Measurements from ENCODE around the gene PDHA1. TPM values are rescaled to one million over a fixed set of nuclear protein-coding genes. Genes with fewer than 3 reads are reported as not detected.

The PDHA1 gene
- polyA plus RNA-seq, 1 of the 3 experiments (the other 2 are of a cell fraction) = 121 TPM

GRCh38 chrX:19358521-19358920 is 14.8 kb downstream of the PDHA1 start:
- no peaks in the 10 kb centered on the region for H3K79me2 ChIP-seq (ENCODE audit: insufficient read depth)
- peaks cover 0 to 46% of the 10 kb centered on the region in 2 experiments for H3K36me3 ChIP-seq (replicated peaks in 1 of 2; ENCODE audit: control insufficient read depth in 1 of 2, insufficient read depth in 2 of 2, low read length in 1 of 2)
- 48% methylated on average over 7 of the region's 7 CpGs for WGBS (ENCODE audit: low lambda C conversion rate)
- no peaks in the 10 kb centered on the region for H3K4me1 ChIP-seq (ENCODE audit: control insufficient read depth in 1 of 2, insufficient read depth in 2 of 2, low read depth in 1 of 2, low read length in 1 of 2)
- no peak for DNase-seq
- no peak overlapping the region for H3K27ac ChIP-seq (ENCODE audit: low read depth in 2 of 2, low read length in 1 of 2)
- H3K9ac ChIP-seq = no peak overlapping the region
- ChIA-PET POLR2A (no interaction called here), CTCF (no interaction called here)
- H3K27me3 ChIP-seq (ENCODE audit: insufficient read depth) = no peaks in the 10 kb centered on the region; the same call in 1 of the 2 replicates
- H3K4me2 ChIP-seq = no peak overlapping the region
- TF ChIP-seq FOSL2 (IDR thresholded peaks at IDR 0.05; ENCODE audit: borderline replicate concordance, low read depth) = no peak
- TF ChIP-seq ZBTB33 (IDR thresholded peaks at IDR 0.05; ENCODE audit: borderline replicate concordance, low read depth) = no peak
- no peak for TF ChIP-seq CHD2 (IDR thresholded peaks at IDR 0.05; ENCODE audit: low read length, partially characterized antibody)
- no peak for TF ChIP-seq RFX5 (IDR thresholded peaks at IDR 0.05; ENCODE audit: low read length)
- no peak for TF ChIP-seq TAF1 (IDR thresholded peaks at IDR 0.05; ENCODE audit: borderline replicate concordance, low read depth, low read length)
- no peak overlapping the region for H3K4me3 ChIP-seq (ENCODE audit: low read depth in 2 of 2, low read length in 1 of 2)
- no peak overlapping the region for H2AFZ ChIP-seq (ENCODE audit: low read depth)
- H3K9me3 ChIP-seq = no peaks in the 10 kb centered on the region
- no peaks in the 10 kb centered on the region for H4K20me1 ChIP-seq (ENCODE audit: insufficient read depth)
- H3F3A ChIP-seq (replicated peaks; ENCODE audit: insufficient read depth) = no peaks in the 10 kb centered on the region
- H3K9me2 ChIP-seq = no peaks in the 10 kb centered on the region

GRCh38 chrX:19360903-19361302 is 17.2 kb downstream of the PDHA1 start:
- no peak for TF ChIP-seq MEF2A (IDR thresholded peaks at IDR 0.05; ENCODE audit: borderline replicate concordance, low read depth)
- no peak for TF ChIP-seq POLR2AphosphoS5 (IDR thresholded peaks at IDR 0.05; ENCODE audit: low read depth, low read length)
- TF ChIP-seq, protein P1, sequence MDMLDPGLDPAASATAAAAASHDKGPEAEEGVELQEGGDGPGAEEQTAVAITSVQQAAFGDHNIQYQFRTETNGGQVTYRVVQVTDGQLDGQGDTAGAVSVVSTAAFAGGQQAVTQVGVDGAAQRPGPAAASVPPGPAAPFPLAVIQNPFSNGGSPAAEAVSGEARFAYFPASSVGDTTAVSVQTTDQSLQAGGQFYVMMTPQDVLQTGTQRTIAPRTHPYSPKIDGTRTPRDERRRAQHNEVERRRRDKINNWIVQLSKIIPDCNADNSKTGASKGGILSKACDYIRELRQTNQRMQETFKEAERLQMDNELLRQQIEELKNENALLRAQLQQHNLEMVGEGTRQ (IDR thresholded peaks at IDR 0.05; ENCODE audit: borderline replicate concordance, low read depth, low read length) = no peak
- no peak for TF ChIP-seq JUND (IDR thresholded peaks at IDR 0.05)
- no peak for TF ChIP-seq IRF3 (IDR thresholded peaks at IDR 0.05; ENCODE audit: low read depth, low read length)
- TF ChIP-seq TEAD4 (IDR thresholded peaks at IDR 0.05; ENCODE audit: borderline replicate concordance, insufficient read depth) = no peak
- TF ChIP-seq ZBTB33 (IDR thresholded peaks at IDR 0.05; ENCODE audit: borderline replicate concordance, low read depth) = no peak
- no peak for TF ChIP-seq EZH2phosphoT487 (IDR thresholded peaks at IDR 0.05; ENCODE audit: borderline replicate concordance, low read depth)
- Histone ChIP-seq H3K9me3 (no peaks in the 10 kb centered on the region), H3K4me3 (ENCODE audit: low read depth in 2 of 2, low read length in 1 of 2) (no peak overlapping the region), H3K4me2 (no peak overlapping the region), H3K4me1 (ENCODE audit: control insufficient read depth in 1 of 2, insufficient read depth in 2 of 2, low read depth in 1 of 2, low read length in 1 of 2) (no peaks in the 10 kb centered on the region), H3K27ac (ENCODE audit: low read depth in 2 of 2, low read length in 1 of 2) (no peak overlapping the region), H3F3A (replicated peaks; ENCODE audit: insufficient read depth) (no peaks in the 10 kb centered on the region), H4K20me1 (ENCODE audit: insufficient read depth) (no peaks in the 10 kb centered on the region), H3K9me2 (no peaks in the 10 kb centered on the region), H2AFZ (ENCODE audit: low read depth) (no peak overlapping the region), H3K79me2 (ENCODE audit: insufficient read depth) (no peaks in the 10 kb centered on the region), H3K36me3 (replicated peaks in 1 of 2; ENCODE audit: control insufficient read depth in 1 of 2, insufficient read depth in 2 of 2, low read length in 1 of 2) (peaks cover 0 to 37% of the 10 kb centered on the region in 2 experiments), H3K27me3 (ENCODE audit: insufficient read depth) (no peaks in the 10 kb centered on the region; the same call in 1 of the 2 replicates), H3K9ac (no peak overlapping the region)
- CTCF ChIA-PET = interaction anchor here (1.3 to 5.5 kb wide), 2 partner anchors 11 to 13 kb away, joined by 4 to 29 read pairs; no protein-coding TSS in a partner anchor
- 63% methylated on average over 6 of the region's 6 CpGs for WGBS (ENCODE audit: low lambda C conversion rate)
- POLR2A ChIA-PET = no interaction called here
- DNase-seq = no peak

All from SK-N-SH (cell line).